ENCODE measurements around the gene UGP2.

DNA sequence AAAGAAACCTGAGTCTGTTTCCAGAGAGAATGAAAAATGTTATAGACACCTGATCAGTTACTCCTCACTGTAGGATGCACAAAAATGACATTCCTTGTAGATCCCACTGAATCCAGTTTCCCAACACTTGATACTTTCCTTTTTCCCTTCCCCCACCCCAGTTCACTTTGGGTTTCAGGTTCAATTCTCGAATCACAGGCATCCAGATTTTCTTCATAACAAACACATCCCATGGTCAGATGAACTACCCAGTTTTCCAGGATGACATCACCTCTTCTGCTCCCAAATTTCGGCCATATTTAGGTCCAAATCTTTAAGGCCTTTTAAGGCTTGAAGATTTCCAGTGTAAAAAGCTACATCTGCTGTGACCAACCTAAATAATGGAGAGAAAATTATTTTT is 51.5 kb downstream of the UGP2 start:
- TF ChIP-seq, protein P1, sequence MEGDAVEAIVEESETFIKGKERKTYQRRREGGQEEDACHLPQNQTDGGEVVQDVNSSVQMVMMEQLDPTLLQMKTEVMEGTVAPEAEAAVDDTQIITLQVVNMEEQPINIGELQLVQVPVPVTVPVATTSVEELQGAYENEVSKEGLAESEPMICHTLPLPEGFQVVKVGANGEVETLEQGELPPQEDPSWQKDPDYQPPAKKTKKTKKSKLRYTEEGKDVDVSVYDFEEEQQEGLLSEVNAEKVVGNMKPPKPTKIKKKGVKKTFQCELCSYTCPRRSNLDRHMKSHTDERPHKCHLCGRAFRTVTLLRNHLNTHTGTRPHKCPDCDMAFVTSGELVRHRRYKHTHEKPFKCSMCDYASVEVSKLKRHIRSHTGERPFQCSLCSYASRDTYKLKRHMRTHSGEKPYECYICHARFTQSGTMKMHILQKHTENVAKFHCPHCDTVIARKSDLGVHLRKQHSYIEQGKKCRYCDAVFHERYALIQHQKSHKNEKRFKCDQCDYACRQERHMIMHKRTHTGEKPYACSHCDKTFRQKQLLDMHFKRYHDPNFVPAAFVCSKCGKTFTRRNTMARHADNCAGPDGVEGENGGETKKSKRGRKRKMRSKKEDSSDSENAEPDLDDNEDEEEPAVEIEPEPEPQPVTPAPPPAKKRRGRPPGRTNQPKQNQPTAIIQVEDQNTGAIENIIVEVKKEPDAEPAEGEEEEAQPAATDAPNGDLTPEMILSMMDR (IDR thresholded peaks at IDR 0.05), result no peak
- TF ChIP-seq EP300 (IDR thresholded peaks at IDR 0.05), result no peak
- TF ChIP-seq POLR2A (IDR thresholded peaks at IDR 0.05), result no peak

Measured in tibial nerve (tissue), 4 donors.